ENCODE data around the gene KDM5B. TPM values are rescaled to one million over a fixed set of nuclear protein-coding genes. Genes with fewer than 3 reads are reported as not detected.

The KDM5B gene
- total RNA-seq, 1 experiment from 2014 or later: 71.2 TPM

DNA sequence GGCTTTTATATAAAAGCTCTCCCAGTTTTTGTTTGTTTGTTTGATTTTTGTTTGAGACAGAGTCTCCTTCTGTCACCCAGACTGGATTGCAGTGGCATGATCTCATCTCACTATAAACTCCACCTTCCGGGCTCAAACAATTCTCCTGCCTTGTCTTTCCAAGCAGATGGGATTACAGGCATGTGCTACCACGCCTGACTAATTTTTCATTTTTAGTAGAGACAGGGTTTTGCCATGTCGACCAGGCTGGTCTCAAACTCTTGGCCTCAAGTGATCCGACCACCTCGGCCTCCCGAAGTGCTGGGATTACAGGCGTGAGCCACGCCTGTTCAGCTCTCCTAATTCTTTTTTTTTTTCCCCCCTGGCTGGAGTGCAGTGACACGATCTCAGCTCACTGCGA lies 6.9 kb upstream of the KDM5B start:
- no peaks in the 10 kb centered on the region for H3K9me3 ChIP-seq (ENCODE audit: low read depth, low read length, poor library complexity, severe bottlenecking)
- no peaks in the 10 kb centered on the region for H3K4me1 ChIP-seq (ENCODE audit: insufficient read depth, low read length, poor library complexity, severe bottlenecking)
- peaks cover 5% of the 10 kb centered on the region for H3K27me3 ChIP-seq (replicated peaks; ENCODE audit: insufficient read depth, low read depth, low read length, poor library complexity)
- no TSS peak for BruUV-seq (replicated peaks)
- H3K36me3 ChIP-seq (ENCODE audit: insufficient read depth, low read length, poor library complexity, severe bottlenecking): no peaks in the 10 kb centered on the region
- CTCF ChIA-PET: no interaction called here
- POLR2A ChIA-PET (ENCODE audit: low non-redundant PET): no interaction called here
- no peak overlapping the region for H3K4me3 ChIP-seq (ENCODE audit: low read depth, low read length, poor library complexity, severe bottlenecking)
- intact Hi-C loops (cut with micrococcal nuclease; ENCODE audit: unreplicated experiment): no loop called here
- H3K27ac ChIP-seq (ENCODE audit: low read depth, low read length, poor library complexity, severe bottlenecking): no peak overlapping the region
- DNase-seq (ENCODE audit: low spot score): no peak
- TF ChIP-seq, protein P1, sequence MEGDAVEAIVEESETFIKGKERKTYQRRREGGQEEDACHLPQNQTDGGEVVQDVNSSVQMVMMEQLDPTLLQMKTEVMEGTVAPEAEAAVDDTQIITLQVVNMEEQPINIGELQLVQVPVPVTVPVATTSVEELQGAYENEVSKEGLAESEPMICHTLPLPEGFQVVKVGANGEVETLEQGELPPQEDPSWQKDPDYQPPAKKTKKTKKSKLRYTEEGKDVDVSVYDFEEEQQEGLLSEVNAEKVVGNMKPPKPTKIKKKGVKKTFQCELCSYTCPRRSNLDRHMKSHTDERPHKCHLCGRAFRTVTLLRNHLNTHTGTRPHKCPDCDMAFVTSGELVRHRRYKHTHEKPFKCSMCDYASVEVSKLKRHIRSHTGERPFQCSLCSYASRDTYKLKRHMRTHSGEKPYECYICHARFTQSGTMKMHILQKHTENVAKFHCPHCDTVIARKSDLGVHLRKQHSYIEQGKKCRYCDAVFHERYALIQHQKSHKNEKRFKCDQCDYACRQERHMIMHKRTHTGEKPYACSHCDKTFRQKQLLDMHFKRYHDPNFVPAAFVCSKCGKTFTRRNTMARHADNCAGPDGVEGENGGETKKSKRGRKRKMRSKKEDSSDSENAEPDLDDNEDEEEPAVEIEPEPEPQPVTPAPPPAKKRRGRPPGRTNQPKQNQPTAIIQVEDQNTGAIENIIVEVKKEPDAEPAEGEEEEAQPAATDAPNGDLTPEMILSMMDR (conservative IDR thresholded peaks at IDR 0.05; ENCODE audit: low read depth, low read length): no peak
- TF ChIP-seq EZH2 (IDR thresholded peaks at IDR 0.05; ENCODE audit: borderline replicate concordance, low read depth, low read length, poor library complexity, severe bottlenecking): no peak

DNA sequence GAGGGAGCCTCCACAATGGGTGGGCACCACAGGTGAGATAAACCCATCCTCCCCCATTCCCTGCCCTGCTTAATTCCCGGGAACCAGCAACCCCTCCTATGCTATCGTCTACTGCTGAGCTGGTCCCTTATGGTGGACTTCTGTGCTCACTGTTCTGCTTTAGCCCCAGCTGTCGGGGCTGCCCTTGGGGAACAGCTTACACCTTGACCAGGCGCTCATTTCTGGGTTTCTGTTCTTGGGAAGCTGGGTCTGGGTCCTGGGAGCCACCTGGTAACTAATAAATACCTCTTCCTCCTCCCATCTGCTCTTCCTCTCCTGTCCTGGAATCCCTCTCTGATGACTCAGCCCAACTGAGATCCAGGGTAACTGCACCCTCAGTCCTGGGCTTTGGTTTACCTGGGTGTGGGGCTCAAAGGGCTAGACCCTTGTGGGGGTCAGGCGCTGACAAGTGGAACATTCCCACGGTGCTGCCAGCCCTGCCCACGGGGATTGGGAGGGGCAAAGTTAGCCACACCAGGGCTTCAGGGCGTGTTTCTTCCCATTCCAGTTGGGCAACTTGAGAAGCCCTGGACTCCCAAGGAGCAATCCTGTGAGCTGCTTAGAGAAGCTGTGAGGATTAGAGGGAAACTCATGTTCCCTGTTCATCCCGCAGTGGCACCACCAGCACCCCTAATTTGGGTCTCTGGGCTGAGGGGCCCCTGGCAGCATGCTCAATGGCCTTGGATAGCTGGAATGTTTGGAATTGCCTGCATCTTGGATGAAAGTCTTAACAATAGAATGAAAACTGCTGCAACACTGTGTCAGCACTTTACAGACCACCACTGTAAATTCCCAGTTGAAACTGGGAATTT lies 4.2 kb upstream of the KDM5B start:
- intact Hi-C loops (cut with micrococcal nuclease; ENCODE audit: unreplicated experiment): no loop called here
- peaks cover 5% of the 10 kb centered on the region for H3K27me3 ChIP-seq (replicated peaks; ENCODE audit: insufficient read depth, low read depth, low read length, poor library complexity)
- peaks cover 3% of the 10 kb centered on the region for H3K4me1 ChIP-seq (ENCODE audit: insufficient read depth, low read length, poor library complexity, severe bottlenecking)
- DNase-seq (ENCODE audit: low spot score): no peak
- BruUV-seq (replicated peaks): no TSS peak
- no peaks in the 10 kb centered on the region for H3K9me3 ChIP-seq (ENCODE audit: low read depth, low read length, poor library complexity, severe bottlenecking)
- no peak overlapping the region for H3K27ac ChIP-seq (ENCODE audit: low read depth, low read length, poor library complexity, severe bottlenecking)
- ChIA-PET CTCF (no interaction called here), POLR2A (ENCODE audit: low non-redundant PET) (no interaction called here)
- H3K36me3 ChIP-seq (ENCODE audit: insufficient read depth, low read length, poor library complexity, severe bottlenecking): no peaks in the 10 kb centered on the region
- H3K4me3 ChIP-seq (ENCODE audit: low read depth, low read length, poor library complexity, severe bottlenecking): peak overlapping the region; percentile 65
- TF ChIP-seq, protein P1 (conservative IDR thresholded peaks at IDR 0.05; ENCODE audit: low read depth, low read length): no peak
- TF ChIP-seq EZH2 (IDR thresholded peaks at IDR 0.05; ENCODE audit: borderline replicate concordance, low read depth, low read length, poor library complexity, severe bottlenecking): no peak

DNA sequence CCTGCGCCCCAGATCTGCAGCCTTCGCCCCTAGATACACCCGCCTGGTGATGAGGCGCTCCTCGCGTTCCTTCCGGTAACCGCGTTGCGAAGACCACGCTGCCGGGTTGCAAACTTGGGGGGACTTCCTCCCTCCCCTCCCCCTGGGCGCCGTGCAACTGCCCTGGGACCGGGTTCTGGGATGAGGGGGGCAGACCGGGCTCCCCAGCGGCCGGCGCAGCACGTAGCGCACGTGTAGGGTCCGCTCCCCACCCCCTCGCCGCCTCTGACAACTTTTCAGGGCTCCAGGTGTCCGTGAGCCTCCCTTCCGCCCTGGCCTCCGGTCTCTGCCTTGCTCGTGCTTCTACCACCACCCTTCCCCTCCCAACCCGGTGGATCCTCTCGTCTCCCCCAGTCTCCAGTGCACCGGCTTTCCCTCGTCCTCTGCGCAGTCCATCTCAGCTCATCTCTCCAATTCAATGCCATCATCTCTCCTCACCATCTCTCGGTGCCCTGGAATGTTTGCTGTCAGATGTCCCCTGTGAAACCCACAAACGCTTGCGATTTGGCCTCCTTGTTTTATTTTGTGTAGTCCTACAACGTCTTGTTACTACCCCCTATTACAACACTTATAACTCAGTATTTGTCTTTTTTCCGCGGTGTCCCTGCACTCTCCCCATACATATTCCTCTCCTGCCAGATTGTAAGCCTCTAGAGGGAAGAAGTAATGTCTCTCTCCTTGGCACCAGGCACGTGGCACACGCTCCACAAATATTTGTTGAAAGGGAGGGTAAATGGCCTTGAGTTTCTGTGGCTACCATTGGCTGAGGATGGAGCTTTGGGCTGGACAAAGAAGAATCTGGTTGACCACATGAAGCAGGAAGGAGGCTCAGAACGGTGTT lies 3.3 kb upstream of the KDM5B start:
- peak overlapping the region; percentile 71 for H3K27ac ChIP-seq (ENCODE audit: low read depth, low read length, poor library complexity, severe bottlenecking)
- TSS peak; percentile 24 for BruUV-seq (replicated peaks)
- no peak for TF ChIP-seq EZH2 (IDR thresholded peaks at IDR 0.05; ENCODE audit: borderline replicate concordance, low read depth, low read length, poor library complexity, severe bottlenecking)
- TF ChIP-seq, protein P1 (conservative IDR thresholded peaks at IDR 0.05; ENCODE audit: low read depth, low read length): no peak
- H3K9me3 ChIP-seq (ENCODE audit: low read depth, low read length, poor library complexity, severe bottlenecking): no peaks in the 10 kb centered on the region
- peaks cover 5% of the 10 kb centered on the region for H3K27me3 ChIP-seq (replicated peaks; ENCODE audit: insufficient read depth, low read depth, low read length, poor library complexity)
- intact Hi-C loops (cut with micrococcal nuclease; ENCODE audit: unreplicated experiment): no loop called here
- ChIA-PET CTCF (no interaction called here), POLR2A (ENCODE audit: low non-redundant PET) (no interaction called here)
- peak overlapping the region; percentile 65 for H3K4me3 ChIP-seq (ENCODE audit: low read depth, low read length, poor library complexity, severe bottlenecking)
- peaks cover 3% of the 10 kb centered on the region for H3K4me1 ChIP-seq (ENCODE audit: insufficient read depth, low read length, poor library complexity, severe bottlenecking)
- H3K36me3 ChIP-seq (ENCODE audit: insufficient read depth, low read length, poor library complexity, severe bottlenecking): no peaks in the 10 kb centered on the region
- peak; percentile 24 for DNase-seq (ENCODE audit: low spot score)
